Measurements from ENCODE around the gene MPEG1.

The MPEG1 gene

GRCh38 chr11:59188954-59189353, 23.8 kb downstream of the MPEG1 start:
- DNase-seq (ENCODE audit: low read depth): no peak
- TF ChIP-seq CTCF (IDR thresholded peaks at IDR 0.05; ENCODE audit: low read depth, low read length) (no peak), POLR2A (IDR thresholded peaks at IDR 0.05; ENCODE audit: extremely low read depth, insufficient read length) (no peak), MYC (IDR thresholded peaks at IDR 0.05; ENCODE audit: low read depth, low read length) (no peak), MAX (IDR thresholded peaks at IDR 0.05; ENCODE audit: low read depth, low read length) (no peak)
- H3K4me3 ChIP-seq (ENCODE audit: low read depth, low read length): no peak overlapping the region

GRCh38 chr11:59187587-59187986, 25.1 kb downstream of the MPEG1 start:
- TF ChIP-seq CTCF (IDR thresholded peaks at IDR 0.05; ENCODE audit: low read depth, low read length) (no peak), POLR2A (IDR thresholded peaks at IDR 0.05; ENCODE audit: extremely low read depth, insufficient read length) (no peak), MYC (IDR thresholded peaks at IDR 0.05; ENCODE audit: low read depth, low read length) (no peak)
- H3K4me3 ChIP-seq (ENCODE audit: low read depth, low read length): no peak overlapping the region
- DNase-seq (ENCODE audit: low read depth): no peak

- no peak for DNase-seq (ENCODE audit: low read depth)
- H3K4me3 ChIP-seq (ENCODE audit: low read depth, low read length): no peak overlapping the region
- TF ChIP-seq MAX (IDR thresholded peaks at IDR 0.05; ENCODE audit: low read depth, low read length) (no peak), CTCF (IDR thresholded peaks at IDR 0.05; ENCODE audit: low read depth, low read length) (no peak), MYC (IDR thresholded peaks at IDR 0.05; ENCODE audit: low read depth, low read length) (no peak), POLR2A (IDR thresholded peaks at IDR 0.05; ENCODE audit: extremely low read depth, insufficient read length) (no peak)
Observed at GRCh38 chr11:59187035-59187434, 25.7 kb downstream of the MPEG1 start.

- DNase-seq (ENCODE audit: low read depth): peak; percentile 49
- TF ChIP-seq POLR2A (IDR thresholded peaks at IDR 0.05; ENCODE audit: extremely low read depth, insufficient read length) (no peak), MYC (IDR thresholded peaks at IDR 0.05; ENCODE audit: low read depth, low read length) (no peak), MAX (IDR thresholded peaks at IDR 0.05; ENCODE audit: low read depth, low read length) (no peak), CTCF (IDR thresholded peaks at IDR 0.05; ENCODE audit: low read depth, low read length) (peak; percentile 84)
- H3K4me3 ChIP-seq (ENCODE audit: low read depth, low read length): no peak overlapping the region
Observed at GRCh38 chr11:59186130-59186594, 26.6 kb downstream of the MPEG1 start.

- no peak overlapping the region for H3K4me3 ChIP-seq (ENCODE audit: low read depth, low read length)
- no peak for DNase-seq (ENCODE audit: low read depth)
- TF ChIP-seq POLR2A (IDR thresholded peaks at IDR 0.05; ENCODE audit: extremely low read depth, insufficient read length): no peak
- TF ChIP-seq CTCF (IDR thresholded peaks at IDR 0.05; ENCODE audit: low read depth, low read length): no peak
- TF ChIP-seq MAX (IDR thresholded peaks at IDR 0.05; ENCODE audit: low read depth, low read length): no peak
- TF ChIP-seq MYC (IDR thresholded peaks at IDR 0.05; ENCODE audit: low read depth, low read length): no peak
Observed at GRCh38 chr11:59185386-59185945, 27.3 kb downstream of the MPEG1 start.
